Trophoblast cell (in vitro differentiated cells and primary cell): Measurements from ENCODE around the gene KRTAP21-3.

ENCODE experiments used
- DNase-seq, 2 donors: peaks; one replicate each; pipeline ENCODE4 v3.0.0-alpha.2; 2016
- H2AFZ ChIP-seq: 2 replicates; pipeline ENCODE4 v1.6.1; 2013; ENCODE audit warnings: low read length, moderate library complexity, mild to moderate bottlenecking; ENCODE audit not compliant: insufficient read depth, poor library complexity
- H2AK5ac ChIP-seq: 2 replicates; pipeline ENCODE4 v1.6.1; 2013; ENCODE audit warnings: mild to moderate bottlenecking, low read length
- H2BK120ac ChIP-seq: 2 replicates; pipeline ENCODE4 v1.6.1; 2013; ENCODE audit warnings: low read length, mild to moderate bottlenecking, moderate library complexity; ENCODE audit not compliant: insufficient read depth, poor library complexity
- H2BK12ac ChIP-seq: 2 replicates; pipeline ENCODE4 v1.6.1; 2013; ENCODE audit warnings: mild to moderate bottlenecking, low read length, moderate library complexity
- H2BK5ac ChIP-seq: 2 replicates; pipeline ENCODE4 v1.6.1; 2013; ENCODE audit warnings: low read length, low read depth, moderate library complexity, mild to moderate bottlenecking; ENCODE audit not compliant: poor library complexity
- H3K14ac ChIP-seq: 2 replicates; pipeline ENCODE4 v1.6.1; 2013; ENCODE audit warnings: mild to moderate bottlenecking, low read length
- H3K18ac ChIP-seq: 2 replicates; pipeline ENCODE4 v1.6.1; 2013; ENCODE audit warnings: mild to moderate bottlenecking, low read length
- H3K23ac ChIP-seq: 2 replicates; pipeline ENCODE4 v1.6.1; 2013; ENCODE audit warnings: low read length
- H3K27ac ChIP-seq: 2 replicates; pipeline ENCODE4 v1.5.1; 2013; ENCODE audit warnings: low read depth, mild to moderate bottlenecking, inconsistent platforms, low read length, moderate library complexity
- H3K27me3 ChIP-seq: 2 replicates; pipeline ENCODE4 v1.6.1; 2013; ENCODE audit warnings: inconsistent platforms, mild to moderate bottlenecking, low read length, moderate library complexity; ENCODE audit not compliant: insufficient read depth
- H3K36me3 ChIP-seq, 2 experiments: 1 replicate in 1 of 2; 2 replicates in 1 of 2; pipeline ENCODE4 v1.6.1; 2013; ENCODE audit warnings: low read length in 2 of 2, mild to moderate bottlenecking in 2 of 2, moderate library complexity in 1 of 2; ENCODE audit not compliant: insufficient read depth in 2 of 2, control insufficient read depth in 1 of 2
- H3K4ac ChIP-seq: 2 replicates; pipeline ENCODE4 v1.6.1; 2013; ENCODE audit warnings: low read depth, mild to moderate bottlenecking, low read length, moderate library complexity
- H3K4me1 ChIP-seq, 2 experiments: 1 replicate in 1 of 2; 2 replicates in 1 of 2; pipeline ENCODE4 v1.6.1; 2013; ENCODE audit warnings: low read length in 2 of 2, mild to moderate bottlenecking in 2 of 2, moderate library complexity in 1 of 2; ENCODE audit not compliant: insufficient read depth in 2 of 2, control insufficient read depth in 1 of 2
- H3K4me2 ChIP-seq: 2 replicates; pipeline ENCODE4 v1.6.1; 2013; ENCODE audit warnings: inconsistent platforms, mild to moderate bottlenecking, low read length, moderate library complexity
- H3K4me3 ChIP-seq: 2 replicates; pipeline ENCODE4 v1.5.1; 2013; ENCODE audit warnings: mild to moderate bottlenecking, low read depth, low read length, inconsistent platforms
- H3K79me1 ChIP-seq: one replicate; pipeline ENCODE4 v1.6.1; 2013; ENCODE audit warnings: low read length
- H3K79me2 ChIP-seq: 2 replicates; pipeline ENCODE4 v1.6.1; 2013; ENCODE audit warnings: low read length, mild to moderate bottlenecking; ENCODE audit not compliant: control insufficient read depth, insufficient read depth, poor library complexity
- H3K9ac ChIP-seq: 2 replicates; pipeline ENCODE4 v1.6.1; 2013; ENCODE audit warnings: mild to moderate bottlenecking, low read length
- H3K9me3 ChIP-seq: 2 replicates; pipeline ENCODE4 v1.6.1; 2013; ENCODE audit warnings: low read depth, mild to moderate bottlenecking, control low read depth, inconsistent platforms, low read length; ENCODE audit not compliant: insufficient read depth
- H4K12ac ChIP-seq: 2 replicates; pipeline ENCODE4 v1.6.1; 2013; ENCODE audit warnings: low read depth, mild to moderate bottlenecking, low read length, moderate library complexity
- H4K8ac ChIP-seq: 2 replicates; pipeline ENCODE4 v1.6.1; 2013; ENCODE audit warnings: low read depth, mild to moderate bottlenecking, low read length, moderate library complexity
- H4K91ac ChIP-seq: one replicate; pipeline ENCODE4 v1.6.1; 2013; ENCODE audit warnings: low read depth, mild to moderate bottlenecking, low read length, moderate library complexity
- WGBS: extraction: QIAGEN DNeasy Blood & Tissue Kit; methylation state at CpG from one replicate; pipeline ENCODE4 v1.1.7; 2013; ENCODE audit warnings: missing lambda C conversion rate; ENCODE audit not compliant: insufficient read length, insufficient coverage; ENCODE audit errors: extremely low coverage; 5-methylcytosine and 5-hydroxymethylcytosine counted together

The KRTAP21-3 gene

GRCh38 chr21:30713766-30714165 is 4.8 kb downstream of the KRTAP21-3 start:
- no peak for DNase-seq
- H3K27me3 ChIP-seq = no peaks in the 10 kb centered on the region
- no peak overlapping the region for H2AK5ac ChIP-seq
- H4K12ac ChIP-seq = no peak overlapping the region
- no peak overlapping the region for H3K18ac ChIP-seq
- H3K79me1 ChIP-seq = no peaks in the 10 kb centered on the region
- no peak overlapping the region for H3K4me2 ChIP-seq
- H2BK12ac ChIP-seq = no peak overlapping the region
- H2BK120ac ChIP-seq = no peak overlapping the region
- no peaks in the 10 kb centered on the region for H3K4me1 ChIP-seq
- no peak overlapping the region for H3K4me3 ChIP-seq
- no peak overlapping the region for H3K27ac ChIP-seq
- H4K8ac ChIP-seq = no peak overlapping the region
- H3K36me3 ChIP-seq = no peaks in the 10 kb centered on the region
- no peaks in the 10 kb centered on the region for H3K9me3 ChIP-seq
- H3K23ac ChIP-seq = no peak overlapping the region
- H2BK5ac ChIP-seq = no peak overlapping the region
- no peak overlapping the region for H3K9ac ChIP-seq
- no peak overlapping the region for H3K4ac ChIP-seq
- no peaks in the 10 kb centered on the region for H3K79me2 ChIP-seq
- no peak overlapping the region for H2AFZ ChIP-seq
- WGBS = no CpG with 5 or more reads among the region's 3 CpGs
- no peak overlapping the region for H3K14ac ChIP-seq
- H4K91ac ChIP-seq = no peak overlapping the region

- Histone ChIP-seq H3K14ac (no peak overlapping the region), H2BK120ac (no peak overlapping the region), H3K9ac (no peak overlapping the region), H4K91ac (no peak overlapping the region), H3K9me3 (no peaks in the 10 kb centered on the region), H3K18ac (no peak overlapping the region), H4K12ac (no peak overlapping the region), H3K27me3 (no peaks in the 10 kb centered on the region), H2BK12ac (no peak overlapping the region), H3K23ac (no peak overlapping the region), H2BK5ac (no peak overlapping the region), H3K27ac (no peak overlapping the region), H3K79me2 (no peaks in the 10 kb centered on the region), H3K4ac (no peak overlapping the region), H3K4me1 (no peaks in the 10 kb centered on the region), H3K4me3 (no peak overlapping the region), H4K8ac (no peak overlapping the region), H3K36me3 (no peaks in the 10 kb centered on the region), H3K79me1 (no peaks in the 10 kb centered on the region), H3K4me2 (no peak overlapping the region), H2AFZ (no peak overlapping the region), H2AK5ac (no peak overlapping the region)
- WGBS = no CpG with 5 or more reads among the region's 3 CpGs
- peak in 1 of 2 donors; percentile 2 for DNase-seq
These were observed 8.1 kb downstream of the KRTAP21-3 start for GRCh38 chr21:30710499-30710898.

DNA sequence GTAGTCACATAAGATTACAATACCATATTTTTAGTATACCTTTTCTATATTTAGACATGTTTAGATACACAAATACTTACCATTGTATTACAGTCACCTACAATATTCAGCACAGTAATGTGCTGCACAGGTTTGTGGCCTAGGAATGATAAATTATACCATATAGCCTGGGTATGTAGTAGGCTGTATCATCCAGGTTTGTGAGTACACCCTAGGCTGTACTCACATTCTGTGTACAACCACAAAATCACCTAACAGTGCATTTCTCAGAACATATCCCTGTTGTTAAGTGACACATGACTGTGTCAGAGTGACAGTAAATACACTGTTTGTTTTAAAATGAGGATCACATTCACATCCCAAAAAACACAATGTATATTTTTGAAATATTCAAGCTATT is 11.2 kb downstream of the KRTAP21-3 start:
- Histone ChIP-seq H2BK5ac (no peak overlapping the region), H3K23ac (no peak overlapping the region), H3K14ac (no peak overlapping the region), H3K36me3 (no peaks in the 10 kb centered on the region), H2AK5ac (no peak overlapping the region), H3K9ac (no peak overlapping the region), H3K18ac (no peak overlapping the region), H4K8ac (no peak overlapping the region), H2AFZ (no peak overlapping the region), H2BK12ac (no peak overlapping the region), H3K27ac (no peak overlapping the region), H3K79me2 (no peaks in the 10 kb centered on the region), H3K27me3 (no peaks in the 10 kb centered on the region), H4K12ac (no peak overlapping the region), H3K4me1 (no peaks in the 10 kb centered on the region), H4K91ac (no peak overlapping the region), H3K4me2 (no peak overlapping the region), H3K9me3 (no peaks in the 10 kb centered on the region), H3K4ac (no peak overlapping the region), H3K4me3 (no peak overlapping the region), H3K79me1 (no peaks in the 10 kb centered on the region), H2BK120ac (no peak overlapping the region)
- DNase-seq = no peak

- H3K9ac ChIP-seq = no peak overlapping the region
- H3K27me3 ChIP-seq = no peaks in the 10 kb centered on the region
- H2BK5ac ChIP-seq = no peak overlapping the region
- no peak overlapping the region for H2BK120ac ChIP-seq
- no peak overlapping the region for H4K8ac ChIP-seq
- H2AFZ ChIP-seq = no peak overlapping the region
- no peaks in the 10 kb centered on the region for H3K79me2 ChIP-seq
- no peak overlapping the region for H3K4ac ChIP-seq
- no peak overlapping the region for H3K18ac ChIP-seq
- no peak overlapping the region for H4K12ac ChIP-seq
- H3K79me1 ChIP-seq = no peaks in the 10 kb centered on the region
- H3K4me3 ChIP-seq = no peak overlapping the region
- DNase-seq = no peak
- H3K4me2 ChIP-seq = no peak overlapping the region
- H3K9me3 ChIP-seq = peaks cover 3% of the 10 kb centered on the region
- WGBS = no CpG with 5 or more reads among the region's 1 CpG
- H2BK12ac ChIP-seq = no peak overlapping the region
- no peak overlapping the region for H3K27ac ChIP-seq
- no peak overlapping the region for H2AK5ac ChIP-seq
- H3K36me3 ChIP-seq = no peaks in the 10 kb centered on the region
- no peak overlapping the region for H3K14ac ChIP-seq
- H3K4me1 ChIP-seq = no peaks in the 10 kb centered on the region
- H3K23ac ChIP-seq = no peak overlapping the region
- no peak overlapping the region for H4K91ac ChIP-seq
These were observed 22.6 kb downstream of the KRTAP21-3 start for GRCh38 chr21:30695956-30696355.
